ENCODE data around the gene BRAF.

BRAF gene

DNA sequence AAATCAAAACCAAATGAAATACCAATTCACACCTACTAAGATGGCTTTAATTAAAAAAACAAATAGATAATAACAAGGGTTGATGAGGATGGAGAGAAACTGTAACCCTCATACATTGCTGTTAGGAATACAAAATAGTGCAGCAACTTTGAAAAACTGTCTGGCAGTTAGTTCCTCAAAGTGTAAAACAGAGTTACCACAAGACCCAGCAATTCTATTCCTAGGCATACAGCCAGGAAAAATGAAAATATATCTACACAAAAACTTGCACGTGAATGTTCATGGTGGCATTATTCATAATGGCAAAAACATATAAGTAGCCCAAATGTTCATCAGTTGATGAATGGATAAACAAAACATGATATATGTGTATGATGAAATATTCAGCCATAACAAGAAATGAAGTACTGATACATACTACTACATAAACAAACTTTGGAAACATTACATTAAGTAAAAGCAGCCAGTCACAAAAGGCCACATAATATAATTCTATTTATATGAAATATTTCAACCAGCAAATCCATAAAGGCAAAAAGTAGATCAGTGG is 83.5 kb downstream of the BRAF start:
- Histone ChIP-seq H3K9me3 (replicated peaks; ENCODE audit: insufficient read depth, low read length) (no peaks in the 10 kb centered on the region), H3K9me2 (replicated peaks; ENCODE audit: insufficient read depth, low read length) (no peaks in the 10 kb centered on the region), H3F3A (ENCODE audit: insufficient read depth, low read length) (no peaks in the 10 kb centered on the region), H3K4me1 (ENCODE audit: low read length) (no peaks in the 10 kb centered on the region), H3K9ac (ENCODE audit: low read length) (no peak overlapping the region), H3K4me2 (ENCODE audit: low read depth, low read length) (no peak overlapping the region), H3K27ac (ENCODE audit: low read length) (no peak overlapping the region), H3K4me3 (ENCODE audit: low read length) (no peak overlapping the region), H3K79me2 (ENCODE audit: low read length) (no peaks in the 10 kb centered on the region), H3K27me3 (replicated peaks; ENCODE audit: insufficient read depth, low read length) (no peaks in the 10 kb centered on the region), H3K36me3 (replicated peaks; ENCODE audit: insufficient read depth, low read length) (no peaks in the 10 kb centered on the region), H4K20me1 (ENCODE audit: insufficient read depth, low read length) (no peaks in the 10 kb centered on the region), H2AFZ (ENCODE audit: low read length) (no peak overlapping the region)
- TF ChIP-seq, protein P1, sequence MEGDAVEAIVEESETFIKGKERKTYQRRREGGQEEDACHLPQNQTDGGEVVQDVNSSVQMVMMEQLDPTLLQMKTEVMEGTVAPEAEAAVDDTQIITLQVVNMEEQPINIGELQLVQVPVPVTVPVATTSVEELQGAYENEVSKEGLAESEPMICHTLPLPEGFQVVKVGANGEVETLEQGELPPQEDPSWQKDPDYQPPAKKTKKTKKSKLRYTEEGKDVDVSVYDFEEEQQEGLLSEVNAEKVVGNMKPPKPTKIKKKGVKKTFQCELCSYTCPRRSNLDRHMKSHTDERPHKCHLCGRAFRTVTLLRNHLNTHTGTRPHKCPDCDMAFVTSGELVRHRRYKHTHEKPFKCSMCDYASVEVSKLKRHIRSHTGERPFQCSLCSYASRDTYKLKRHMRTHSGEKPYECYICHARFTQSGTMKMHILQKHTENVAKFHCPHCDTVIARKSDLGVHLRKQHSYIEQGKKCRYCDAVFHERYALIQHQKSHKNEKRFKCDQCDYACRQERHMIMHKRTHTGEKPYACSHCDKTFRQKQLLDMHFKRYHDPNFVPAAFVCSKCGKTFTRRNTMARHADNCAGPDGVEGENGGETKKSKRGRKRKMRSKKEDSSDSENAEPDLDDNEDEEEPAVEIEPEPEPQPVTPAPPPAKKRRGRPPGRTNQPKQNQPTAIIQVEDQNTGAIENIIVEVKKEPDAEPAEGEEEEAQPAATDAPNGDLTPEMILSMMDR (IDR thresholded peaks at IDR 0.05; ENCODE audit: low read length), result no peak
- no peak for TF ChIP-seq EZH2phosphoT487 (IDR thresholded peaks at IDR 0.05; ENCODE audit: low read length)
- no peak for TF ChIP-seq EZH2 (optimal IDR thresholded peaks at IDR 0.05; ENCODE audit: low read depth, low read length)
- DNase-seq, result no peak

DNA sequence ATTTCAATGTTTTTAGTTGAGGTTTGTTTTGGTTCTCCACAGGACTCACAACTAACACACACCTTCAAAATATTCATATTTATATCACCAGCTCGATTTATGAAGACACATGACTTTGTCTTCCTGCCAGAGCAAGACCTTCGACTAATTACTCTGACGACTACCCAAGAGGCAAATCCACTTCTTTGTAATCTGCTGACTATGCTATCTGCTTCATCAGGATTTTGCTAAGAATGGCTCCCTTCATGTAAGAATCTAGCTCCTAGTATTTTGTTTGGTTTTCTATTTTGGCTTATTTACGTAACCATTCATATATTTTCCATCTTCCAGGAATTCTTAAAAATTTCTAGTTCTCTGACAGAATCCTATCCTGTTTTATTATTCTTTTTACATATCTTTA is 93.0 kb downstream of the BRAF start:
- Histone ChIP-seq H3K4me2 (ENCODE audit: low read depth, low read length) (no peak overlapping the region), H3K27me3 (replicated peaks; ENCODE audit: insufficient read depth, low read length) (no peaks in the 10 kb centered on the region), H3K9me3 (replicated peaks; ENCODE audit: insufficient read depth, low read length) (no peaks in the 10 kb centered on the region), H3K27ac (ENCODE audit: low read length) (no peak overlapping the region), H3K36me3 (replicated peaks; ENCODE audit: insufficient read depth, low read length) (no peaks in the 10 kb centered on the region), H2AFZ (ENCODE audit: low read length) (no peak overlapping the region), H3K9me2 (replicated peaks; ENCODE audit: insufficient read depth, low read length) (no peaks in the 10 kb centered on the region), H4K20me1 (ENCODE audit: insufficient read depth, low read length) (no peaks in the 10 kb centered on the region), H3F3A (ENCODE audit: insufficient read depth, low read length) (no peaks in the 10 kb centered on the region), H3K4me3 (ENCODE audit: low read length) (no peak overlapping the region), H3K4me1 (ENCODE audit: low read length) (no peaks in the 10 kb centered on the region), H3K79me2 (ENCODE audit: low read length) (no peaks in the 10 kb centered on the region), H3K9ac (ENCODE audit: low read length) (no peak overlapping the region)
- TF ChIP-seq, protein P1 (IDR thresholded peaks at IDR 0.05; ENCODE audit: low read length), result no peak
- TF ChIP-seq EZH2 (optimal IDR thresholded peaks at IDR 0.05; ENCODE audit: low read depth, low read length), result no peak
- TF ChIP-seq EZH2phosphoT487 (IDR thresholded peaks at IDR 0.05; ENCODE audit: low read length), result no peak
- DNase-seq, result no peak

DNA sequence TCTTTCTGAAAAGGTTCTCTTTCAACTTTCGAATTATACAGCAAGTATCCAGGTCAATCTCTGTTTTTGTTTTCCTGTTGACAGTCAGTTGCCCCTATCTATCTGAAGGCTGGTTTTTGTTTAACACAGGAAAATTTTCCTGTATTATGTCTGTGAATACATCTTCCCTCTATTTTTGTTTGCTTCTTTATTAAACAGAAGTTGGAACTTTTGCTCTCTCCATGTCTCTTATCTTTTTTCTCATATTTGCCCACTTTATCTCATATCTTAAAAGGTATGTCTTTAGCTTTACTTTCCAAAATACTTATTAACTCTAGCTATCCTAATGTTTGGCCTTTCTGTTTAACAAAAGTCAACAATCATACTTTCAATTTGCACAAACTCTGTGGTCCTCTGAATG is 95.0 kb downstream of the BRAF start:
- no peaks in the 10 kb centered on the region for H3K79me2 ChIP-seq (ENCODE audit: low read length)
- H3K9me2 ChIP-seq (replicated peaks; ENCODE audit: insufficient read depth, low read length), result no peaks in the 10 kb centered on the region
- H4K20me1 ChIP-seq (ENCODE audit: insufficient read depth, low read length), result no peaks in the 10 kb centered on the region
- H3K4me2 ChIP-seq (ENCODE audit: low read depth, low read length), result no peak overlapping the region
- no peak overlapping the region for H3K9ac ChIP-seq (ENCODE audit: low read length)
- DNase-seq, result no peak
- H3K9me3 ChIP-seq (replicated peaks; ENCODE audit: insufficient read depth, low read length), result no peaks in the 10 kb centered on the region
- H2AFZ ChIP-seq (ENCODE audit: low read length), result no peak overlapping the region
- no peaks in the 10 kb centered on the region for H3K4me1 ChIP-seq (ENCODE audit: low read length)
- H3K27ac ChIP-seq (ENCODE audit: low read length), result no peak overlapping the region
- no peak overlapping the region for H3K4me3 ChIP-seq (ENCODE audit: low read length)
- H3F3A ChIP-seq (ENCODE audit: insufficient read depth, low read length), result no peaks in the 10 kb centered on the region
- H3K27me3 ChIP-seq (replicated peaks; ENCODE audit: insufficient read depth, low read length), result no peaks in the 10 kb centered on the region
- TF ChIP-seq EZH2 (optimal IDR thresholded peaks at IDR 0.05; ENCODE audit: low read depth, low read length), result no peak
- TF ChIP-seq EZH2phosphoT487 (IDR thresholded peaks at IDR 0.05; ENCODE audit: low read length), result no peak
- TF ChIP-seq, protein P1 (IDR thresholded peaks at IDR 0.05; ENCODE audit: low read length), result no peak
- H3K36me3 ChIP-seq (replicated peaks; ENCODE audit: insufficient read depth, low read length), result no peaks in the 10 kb centered on the region

All from MM.1S (cell line).